Measurements from ENCODE around the gene NR1I2.

The NR1I2 gene

GRCh38 chr3:119781330-119782198, at the start of gene NR1I2:
Gene NR1I2 (plus strand): TSS chr3:119782101.
- TF ChIP-seq CTCF (IDR thresholded peaks at IDR 0.05) = no peak
- H3K27me3 ChIP-seq = no peaks in the 10 kb centered on the region
- H3K4me1 ChIP-seq (ENCODE audit: control insufficient read depth in 1 of 2, insufficient read depth in 1 of 2, low read depth in 1 of 2, low read length in 1 of 2) = peaks cover 27 to 50% of the 10 kb centered on the region in 2 experiments
- H3K36me3 ChIP-seq = no peaks in the 10 kb centered on the region
- no peak within 1 kb of the TSS for H3K4me3 ChIP-seq (ENCODE audit: low read depth in 1 of 2, low read length in 1 of 2)
- H3K9me3 ChIP-seq = no peaks in the 10 kb centered on the region
- peak within 1 kb of the TSS; percentile 19 for H3K27ac ChIP-seq

GRCh38 chr3:119733812-119734211, 48.1 kb upstream of the NR1I2 start:
- Histone ChIP-seq H3K36me3 (no peaks in the 10 kb centered on the region), H3K4me3 (ENCODE audit: low read depth in 1 of 2, low read length in 1 of 2) (no peak overlapping the region), H3K9me3 (no peaks in the 10 kb centered on the region), H3K27me3 (no peaks in the 10 kb centered on the region), H3K27ac (no peak overlapping the region), H3K4me1 (ENCODE audit: control insufficient read depth in 1 of 2, insufficient read depth in 1 of 2, low read depth in 1 of 2, low read length in 1 of 2) (no peaks in the 10 kb centered on the region)
- no peak for TF ChIP-seq CTCF (IDR thresholded peaks at IDR 0.05)

DNA sequence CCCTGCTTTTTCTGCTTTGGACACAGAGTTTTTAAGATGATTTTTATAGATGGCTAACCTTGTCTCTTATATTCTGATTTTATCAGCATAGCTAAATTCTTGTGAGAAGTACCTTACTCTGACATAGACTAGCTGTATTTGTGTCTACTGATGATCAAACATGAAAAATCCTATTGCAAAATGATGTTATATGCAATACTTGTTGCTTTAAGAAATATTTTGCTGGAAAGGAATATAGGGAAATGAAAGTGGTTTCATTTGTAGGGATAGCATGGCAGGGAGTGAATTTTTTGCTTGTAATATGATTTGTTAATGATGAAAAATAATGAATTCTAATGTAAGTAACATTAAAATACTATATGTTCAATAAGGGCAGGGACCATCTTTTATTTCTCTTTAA, 43.2 kb upstream of the NR1I2 start:
- Histone ChIP-seq H3K4me1 (ENCODE audit: control insufficient read depth in 1 of 2, insufficient read depth in 1 of 2, low read depth in 1 of 2, low read length in 1 of 2) (no peaks in the 10 kb centered on the region), H3K9me3 (no peaks in the 10 kb centered on the region), H3K4me3 (ENCODE audit: low read depth in 1 of 2, low read length in 1 of 2) (no peak overlapping the region), H3K36me3 (no peaks in the 10 kb centered on the region), H3K27ac (no peak overlapping the region), H3K27me3 (no peaks in the 10 kb centered on the region)
- TF ChIP-seq CTCF (IDR thresholded peaks at IDR 0.05) = no peak

- no peak for TF ChIP-seq CTCF (IDR thresholded peaks at IDR 0.05)
- H3K27ac ChIP-seq = no peak overlapping the region
- no peaks in the 10 kb centered on the region for H3K27me3 ChIP-seq
- no peaks in the 10 kb centered on the region for H3K4me1 ChIP-seq (ENCODE audit: control insufficient read depth in 1 of 2, insufficient read depth in 1 of 2, low read depth in 1 of 2, low read length in 1 of 2)
- H3K9me3 ChIP-seq = no peaks in the 10 kb centered on the region
- no peaks in the 10 kb centered on the region for H3K36me3 ChIP-seq
- no peak overlapping the region for H3K4me3 ChIP-seq (ENCODE audit: low read depth in 1 of 2, low read length in 1 of 2)
These were observed 40.0 kb upstream of the NR1I2 start for GRCh38 chr3:119741657-119742590.

DNA sequence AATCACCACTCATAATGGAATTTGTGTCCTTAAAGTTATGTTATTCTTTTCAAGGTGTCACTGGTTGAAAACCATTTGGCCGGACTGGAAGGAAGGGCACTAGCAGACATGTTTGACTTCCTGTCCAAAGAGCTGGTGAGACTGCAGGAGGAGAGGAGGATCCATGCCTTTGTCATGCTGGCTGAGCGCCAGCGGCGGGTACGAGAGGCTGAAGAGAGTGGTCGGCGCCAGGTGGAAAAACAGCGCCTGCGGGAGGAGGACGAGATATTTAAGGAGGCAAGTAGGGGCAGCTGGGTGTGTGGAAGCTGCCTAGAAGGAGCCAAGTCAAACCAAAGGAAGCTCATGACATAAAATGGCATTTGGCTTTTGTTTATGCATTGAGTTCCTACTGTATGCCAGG, 38.0 kb upstream of the NR1I2 start:
- no peak overlapping the region for H3K27ac ChIP-seq
- H3K27me3 ChIP-seq = no peaks in the 10 kb centered on the region
- H3K4me3 ChIP-seq (ENCODE audit: low read depth in 1 of 2, low read length in 1 of 2) = no peak overlapping the region
- H3K36me3 ChIP-seq = no peaks in the 10 kb centered on the region
- no peak for TF ChIP-seq CTCF (IDR thresholded peaks at IDR 0.05)
- H3K4me1 ChIP-seq (ENCODE audit: control insufficient read depth in 1 of 2, insufficient read depth in 1 of 2, low read depth in 1 of 2, low read length in 1 of 2) = no peaks in the 10 kb centered on the region
- no peaks in the 10 kb centered on the region for H3K9me3 ChIP-seq
